HepG2 (cell line): ENCODE measurements around the gene CABLES1.

ENCODE experiments used
- ARID2 ChIP-seq: sonication (generic); formaldehyde crosslinking; IDR thresholded peaks from 2 replicates; pipeline ENCODE4 v1.8.1; 2022; ENCODE audit warnings: mild to moderate bottlenecking, missing genetic modification reagents, borderline replicate concordance
- ATF7-NPFF ChIP-seq: sonication (generic); formaldehyde crosslinking; IDR thresholded peaks from 2 replicates; pipeline ENCODE4 v1.8.1; 2023; ENCODE audit warnings: mild to moderate bottlenecking, low read depth, missing genetic modification reagents, moderate library complexity
- EP300 ChIP-seq, 3 experiments: sonication (generic) in 1 of 3; formaldehyde crosslinking in 1 of 3; IDR thresholded peaks; 2 replicates each; pipeline versions ENCODE4 v1.5.1 to v1.6.1; 2011 to 2020; ENCODE audit warnings: low read depth in 2 of 3, low read length in 2 of 3, borderline replicate concordance in 1 of 3, improper control_type of control experiment in 1 of 3, mild to moderate bottlenecking in 1 of 3, missing genetic modification reagents in 1 of 3, moderate library complexity in 1 of 3
- MXI1 ChIP-seq: IDR thresholded peaks from 3 replicates; pipeline ENCODE4 v1.6.1; 2012; ENCODE audit warnings: low read depth, low read length, inconsistent platforms, borderline replicate concordance
- MYC ChIP-seq: sonication (generic); formaldehyde crosslinking; IDR thresholded peaks from 2 replicates; pipeline ENCODE4 v1.9.0; 2021; ENCODE audit warnings: missing genetic modification reagents, borderline replicate concordance
- PLRG1 ChIP-seq: fragments of 450-650 bp; conservative IDR thresholded peaks from 2 replicates; pipeline ENCODE4 v1.6.1; 2016
- POLR2AphosphoS5 ChIP-seq: IDR thresholded peaks from 2 replicates; pipeline ENCODE4 v1.6.1; 2012; ENCODE audit warnings: low read depth, low read length
- YY1 ChIP-seq: IDR thresholded peaks from 2 replicates; pipeline ENCODE4 v1.6.1; 2011; ENCODE audit warnings: low read length, low read depth, moderate library complexity, mild to moderate bottlenecking; ENCODE audit not compliant: insufficient read depth, insufficient replicate concordance
- ZNF839 ChIP-seq: sonication (generic); formaldehyde crosslinking; IDR thresholded peaks from 2 replicates; pipeline ENCODE4 v1.4.0; 2020; ENCODE audit warnings: missing genetic modification reagents, mild to moderate bottlenecking, borderline replicate concordance
- TF ChIP-seq, protein P1 (sequence below), 2 experiments: sonication (generic) in 1 of 2; formaldehyde crosslinking in 1 of 2; IDR thresholded peaks; 2 replicates each; pipeline versions ENCODE4 v1.4.0 to v1.6.1; 2016 to 2020; ENCODE audit warnings: borderline replicate concordance in 1 of 2, low read depth in 1 of 2, mild to moderate bottlenecking in 1 of 2, missing genetic modification reagents in 1 of 2
- TF ChIP-seq, protein P2 (sequence below): sonication (generic); formaldehyde crosslinking; IDR thresholded peaks from 2 replicates; pipeline ENCODE4 v1.5.0; 2020; ENCODE audit warnings: mild to moderate bottlenecking, missing genetic modification reagents, moderate library complexity
- TF ChIP-seq, protein P3 (sequence below): sonication (generic); formaldehyde crosslinking; IDR thresholded peaks from 2 replicates; pipeline ENCODE4 v1.4.0; 2020; ENCODE audit warnings: missing genetic modification reagents, borderline replicate concordance
- TF ChIP-seq, protein P4 (sequence below): sonication (generic); formaldehyde crosslinking; IDR thresholded peaks from 2 replicates; pipeline ENCODE4 v1.5.1; 2020; ENCODE audit warnings: mild to moderate bottlenecking, missing genetic modification reagents, moderate library complexity

DNA sequence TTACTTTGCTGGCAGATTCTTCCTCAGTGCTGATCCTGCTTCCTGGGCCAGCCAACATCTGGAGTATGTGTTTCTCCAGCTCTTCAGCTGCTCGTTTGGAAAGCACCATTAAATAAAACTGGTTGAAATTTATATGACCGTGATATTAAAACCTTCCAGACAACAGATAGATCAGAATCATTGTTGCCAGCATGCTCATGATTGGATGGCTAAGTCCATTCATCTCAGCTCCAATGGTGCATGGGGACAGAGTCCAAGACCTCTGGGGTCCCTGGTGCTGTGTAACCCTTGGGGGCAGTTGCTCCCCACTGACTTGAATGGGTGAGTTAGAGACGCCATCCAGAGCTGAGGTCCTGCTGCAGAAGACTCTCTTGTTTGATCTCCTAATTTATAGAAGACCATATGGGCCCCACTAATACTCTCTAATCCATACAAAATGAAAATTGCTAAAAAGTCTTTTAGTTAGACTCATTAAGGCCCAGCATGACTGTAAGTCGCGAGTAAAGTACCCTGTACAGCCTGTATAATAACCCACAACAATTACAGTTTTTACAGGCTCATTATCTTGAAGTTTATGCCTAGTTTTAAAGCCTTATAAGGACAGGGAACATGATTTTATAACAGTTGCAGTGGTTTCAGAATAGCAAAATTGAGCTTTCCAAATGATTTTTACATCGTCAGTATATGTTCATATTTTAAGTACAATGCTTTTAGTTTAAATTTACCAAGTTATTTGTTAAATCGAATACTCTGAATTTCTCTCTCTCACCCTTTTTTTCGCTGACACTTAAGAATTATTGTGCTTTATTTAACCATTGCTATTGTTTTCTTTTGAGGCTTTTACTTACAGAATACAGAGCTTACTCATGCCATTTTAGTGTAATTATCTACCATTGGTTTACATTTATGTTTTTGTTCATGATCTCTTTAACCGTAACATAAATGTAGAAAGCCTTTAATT, 60.0 kb downstream of the CABLES1 start:
- TF ChIP-seq YY1 (no peak), MXI1 (no peak), EP300 (IDR thresholded peaks at IDR 0.05; ENCODE audit: low read depth in 2 of 2, low read length in 2 of 2) (no peak), EP300 (CRISPR knock-in tag; IDR thresholded peaks at IDR 0.05; ENCODE audit: borderline replicate concordance) (no peak), POLR2AphosphoS5 (no peak), MYC (no peak), ATF7-NPFF (CRISPR knock-in tag) (no peak), ARID2 (CRISPR knock-in tag) (no peak), ZNF839 (CRISPR knock-in tag) (no peak), PLRG1 (no peak)
- TF ChIP-seq, protein P1, sequence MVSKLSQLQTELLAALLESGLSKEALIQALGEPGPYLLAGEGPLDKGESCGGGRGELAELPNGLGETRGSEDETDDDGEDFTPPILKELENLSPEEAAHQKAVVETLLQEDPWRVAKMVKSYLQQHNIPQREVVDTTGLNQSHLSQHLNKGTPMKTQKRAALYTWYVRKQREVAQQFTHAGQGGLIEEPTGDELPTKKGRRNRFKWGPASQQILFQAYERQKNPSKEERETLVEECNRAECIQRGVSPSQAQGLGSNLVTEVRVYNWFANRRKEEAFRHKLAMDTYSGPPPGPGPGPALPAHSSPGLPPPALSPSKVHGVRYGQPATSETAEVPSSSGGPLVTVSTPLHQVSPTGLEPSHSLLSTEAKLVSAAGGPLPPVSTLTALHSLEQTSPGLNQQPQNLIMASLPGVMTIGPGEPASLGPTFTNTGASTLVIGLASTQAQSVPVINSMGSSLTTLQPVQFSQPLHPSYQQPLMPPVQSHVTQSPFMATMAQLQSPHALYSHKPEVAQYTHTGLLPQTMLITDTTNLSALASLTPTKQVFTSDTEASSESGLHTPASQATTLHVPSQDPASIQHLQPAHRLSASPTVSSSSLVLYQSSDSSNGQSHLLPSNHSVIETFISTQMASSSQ (IDR thresholded peaks at IDR 0.05; ENCODE audit: low read depth), result no peak
- TF ChIP-seq, protein P1 (CRISPR knock-in tag; IDR thresholded peaks at IDR 0.05; ENCODE audit: borderline replicate concordance), result no peak
- TF ChIP-seq, protein P2, sequence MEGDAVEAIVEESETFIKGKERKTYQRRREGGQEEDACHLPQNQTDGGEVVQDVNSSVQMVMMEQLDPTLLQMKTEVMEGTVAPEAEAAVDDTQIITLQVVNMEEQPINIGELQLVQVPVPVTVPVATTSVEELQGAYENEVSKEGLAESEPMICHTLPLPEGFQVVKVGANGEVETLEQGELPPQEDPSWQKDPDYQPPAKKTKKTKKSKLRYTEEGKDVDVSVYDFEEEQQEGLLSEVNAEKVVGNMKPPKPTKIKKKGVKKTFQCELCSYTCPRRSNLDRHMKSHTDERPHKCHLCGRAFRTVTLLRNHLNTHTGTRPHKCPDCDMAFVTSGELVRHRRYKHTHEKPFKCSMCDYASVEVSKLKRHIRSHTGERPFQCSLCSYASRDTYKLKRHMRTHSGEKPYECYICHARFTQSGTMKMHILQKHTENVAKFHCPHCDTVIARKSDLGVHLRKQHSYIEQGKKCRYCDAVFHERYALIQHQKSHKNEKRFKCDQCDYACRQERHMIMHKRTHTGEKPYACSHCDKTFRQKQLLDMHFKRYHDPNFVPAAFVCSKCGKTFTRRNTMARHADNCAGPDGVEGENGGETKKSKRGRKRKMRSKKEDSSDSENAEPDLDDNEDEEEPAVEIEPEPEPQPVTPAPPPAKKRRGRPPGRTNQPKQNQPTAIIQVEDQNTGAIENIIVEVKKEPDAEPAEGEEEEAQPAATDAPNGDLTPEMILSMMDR, result no peak
- TF ChIP-seq, protein P3, sequence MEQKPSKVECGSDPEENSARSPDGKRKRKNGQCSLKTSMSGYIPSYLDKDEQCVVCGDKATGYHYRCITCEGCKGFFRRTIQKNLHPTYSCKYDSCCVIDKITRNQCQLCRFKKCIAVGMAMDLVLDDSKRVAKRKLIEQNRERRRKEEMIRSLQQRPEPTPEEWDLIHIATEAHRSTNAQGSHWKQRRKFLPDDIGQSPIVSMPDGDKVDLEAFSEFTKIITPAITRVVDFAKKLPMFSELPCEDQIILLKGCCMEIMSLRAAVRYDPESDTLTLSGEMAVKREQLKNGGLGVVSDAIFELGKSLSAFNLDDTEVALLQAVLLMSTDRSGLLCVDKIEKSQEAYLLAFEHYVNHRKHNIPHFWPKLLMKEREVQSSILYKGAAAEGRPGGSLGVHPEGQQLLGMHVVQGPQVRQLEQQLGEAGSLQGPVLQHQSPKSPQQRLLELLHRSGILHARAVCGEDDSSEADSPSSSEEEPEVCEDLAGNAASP (CRISPR knock-in tag), result no peak
- TF ChIP-seq, protein P4, sequence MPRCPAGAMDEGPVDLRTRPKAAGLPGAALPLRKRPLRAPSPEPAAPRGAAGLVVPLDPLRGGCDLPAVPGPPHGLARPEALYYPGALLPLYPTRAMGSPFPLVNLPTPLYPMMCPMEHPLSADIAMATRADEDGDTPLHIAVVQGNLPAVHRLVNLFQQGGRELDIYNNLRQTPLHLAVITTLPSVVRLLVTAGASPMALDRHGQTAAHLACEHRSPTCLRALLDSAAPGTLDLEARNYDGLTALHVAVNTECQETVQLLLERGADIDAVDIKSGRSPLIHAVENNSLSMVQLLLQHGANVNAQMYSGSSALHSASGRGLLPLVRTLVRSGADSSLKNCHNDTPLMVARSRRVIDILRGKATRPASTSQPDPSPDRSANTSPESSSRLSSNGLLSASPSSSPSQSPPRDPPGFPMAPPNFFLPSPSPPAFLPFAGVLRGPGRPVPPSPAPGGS, result no peak
